T-helper 1 cell (primary cell): Measurements from ENCODE around the gene VSTM4.
A peak's percentile ranks its signal among the peaks of the same experiment; 100 is the strongest.

Experiments used
- DNase-seq, 5 donors: peaks; one replicate each; pipeline ENCODE4 v3.0.0-alpha.2; 2012 to 2020
- total RNA-seq, 4 donors: gene quantifications; one replicate each; lab custom pipeline; 2026; lab: John Stamatoyannopoulos, UW

VSTM4 gene, protein sequence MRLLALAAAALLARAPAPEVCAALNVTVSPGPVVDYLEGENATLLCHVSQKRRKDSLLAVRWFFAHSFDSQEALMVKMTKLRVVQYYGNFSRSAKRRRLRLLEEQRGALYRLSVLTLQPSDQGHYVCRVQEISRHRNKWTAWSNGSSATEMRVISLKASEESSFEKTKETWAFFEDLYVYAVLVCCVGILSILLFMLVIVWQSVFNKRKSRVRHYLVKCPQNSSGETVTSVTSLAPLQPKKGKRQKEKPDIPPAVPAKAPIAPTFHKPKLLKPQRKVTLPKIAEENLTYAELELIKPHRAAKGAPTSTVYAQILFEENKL
- total RNA-seq = 0 to 0.54 (median 0.12) reads per million in 4 donors

DNA sequence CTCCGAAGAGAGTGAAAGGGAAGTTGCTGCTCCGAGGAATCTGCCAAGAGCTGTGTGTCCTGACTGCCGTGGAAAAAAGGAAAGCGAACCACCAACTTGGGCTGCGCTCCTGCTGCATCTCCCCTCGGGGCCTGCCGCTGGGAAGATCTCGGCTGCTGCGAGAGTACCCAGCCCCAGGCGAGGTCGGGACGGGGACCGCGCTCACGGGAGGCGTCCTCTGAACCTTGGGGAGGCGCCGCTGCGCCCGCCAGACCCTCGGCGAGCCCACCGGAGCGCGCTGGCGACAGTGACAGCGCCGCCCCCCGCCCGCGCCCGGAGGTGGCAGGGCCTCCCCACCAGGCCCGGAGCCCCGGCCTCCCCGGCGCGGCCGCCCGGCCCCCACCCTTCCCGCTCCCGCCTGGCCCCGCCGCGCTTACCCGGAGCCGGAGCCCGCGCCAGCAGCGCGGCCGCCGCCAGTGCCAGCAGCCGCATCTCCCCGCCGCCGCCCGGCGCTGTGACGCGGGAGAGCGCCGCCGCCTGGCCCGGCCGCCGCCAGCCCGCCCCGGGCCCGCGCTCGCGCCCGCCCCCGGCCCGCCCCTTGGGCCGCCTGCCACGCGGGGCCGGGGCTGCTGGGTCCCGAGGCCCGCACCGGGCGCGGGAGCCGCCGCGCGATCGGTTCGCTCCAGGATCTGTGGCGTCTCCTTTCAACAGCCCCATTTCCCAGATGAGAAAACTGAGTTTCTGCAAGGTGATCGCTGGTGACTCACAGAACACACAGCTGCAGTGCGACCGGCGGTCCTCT, at the start of gene VSTM4:
Gene VSTM4, minus strand, starts transcription at position 508 of the 781 bp plus-strand sequence. Its CDS starts 37 bp downstream, at position 471.
- no peak for DNase-seq

DNA sequence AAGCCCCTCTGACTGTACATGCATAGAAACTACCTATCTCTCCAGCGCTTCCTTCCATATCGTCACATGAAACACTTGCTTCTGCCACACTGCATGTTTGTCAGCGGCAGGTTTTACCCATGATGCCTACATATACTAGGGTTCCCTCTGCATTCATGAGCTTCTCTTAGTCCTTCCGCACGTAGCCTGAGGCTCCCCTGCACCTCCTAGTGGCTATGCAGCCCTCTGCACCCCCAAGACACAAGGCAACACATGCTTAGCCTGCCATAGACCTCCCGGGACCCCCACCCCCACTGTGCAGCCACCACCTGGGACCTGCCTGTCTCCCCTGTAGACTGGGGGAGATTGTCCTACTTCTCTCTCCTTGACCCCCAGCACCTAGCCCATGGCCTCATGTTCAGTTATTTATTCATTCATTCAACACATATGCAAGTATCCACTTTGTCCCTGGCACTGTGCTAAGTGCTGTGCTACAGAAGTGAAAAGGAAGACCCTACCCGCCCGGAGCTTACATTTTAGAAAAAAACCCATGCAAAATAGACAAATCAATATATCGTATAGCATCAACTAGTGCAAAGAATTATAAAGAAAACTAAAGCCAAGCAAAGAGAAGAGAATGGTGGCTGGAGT, 49.4 kb upstream of the VSTM4 start:
- peak in 1 of 5 donors; percentile 60 for DNase-seq

DNA sequence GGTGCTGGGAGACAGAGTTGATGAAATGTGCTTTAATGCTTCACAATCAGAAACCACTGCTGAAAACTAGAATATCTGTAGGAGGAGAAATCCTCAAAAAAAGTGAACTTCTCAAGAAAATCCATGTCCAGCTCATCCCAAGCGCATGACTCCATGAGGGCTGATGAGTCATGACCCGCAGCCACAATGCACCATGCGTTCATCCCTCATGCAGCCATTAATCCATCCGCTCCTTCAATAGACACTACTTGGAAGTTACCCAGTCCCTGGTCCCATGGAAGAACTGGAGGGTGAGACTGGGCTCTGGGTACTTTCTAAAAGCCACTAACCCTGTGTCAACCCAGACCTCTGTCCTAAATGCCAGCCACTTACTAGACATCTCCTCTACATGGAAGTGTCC, 48.4 kb upstream of the VSTM4 start:
- DNase-seq = no peak

DNA sequence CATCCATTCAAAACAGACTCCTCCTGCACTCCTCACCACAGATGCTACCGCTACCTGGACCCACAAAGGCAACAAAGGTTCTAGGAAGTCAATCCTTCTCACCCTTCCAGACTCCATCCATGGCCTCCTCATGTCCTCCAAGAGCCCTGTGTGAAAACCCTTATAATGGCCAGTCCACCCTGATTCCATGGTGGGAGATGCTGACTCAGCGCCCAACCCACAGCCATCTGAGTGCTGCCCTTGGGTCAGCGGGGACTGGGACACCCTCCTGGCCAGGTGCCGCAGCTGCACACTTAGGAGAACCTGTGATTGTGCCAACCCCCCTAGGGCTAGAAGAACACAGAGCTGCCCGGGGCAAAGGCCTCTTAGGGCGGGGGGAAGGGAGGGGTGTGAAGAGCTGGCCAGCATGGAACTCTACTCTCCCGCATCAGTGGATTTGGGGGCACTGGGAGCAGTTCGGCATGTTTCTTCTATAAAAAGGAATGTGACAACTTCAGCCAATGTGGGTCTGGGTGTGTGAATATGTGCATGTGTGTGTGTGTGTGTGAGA, 47.5 kb upstream of the VSTM4 start:
- no peak for DNase-seq

DNA sequence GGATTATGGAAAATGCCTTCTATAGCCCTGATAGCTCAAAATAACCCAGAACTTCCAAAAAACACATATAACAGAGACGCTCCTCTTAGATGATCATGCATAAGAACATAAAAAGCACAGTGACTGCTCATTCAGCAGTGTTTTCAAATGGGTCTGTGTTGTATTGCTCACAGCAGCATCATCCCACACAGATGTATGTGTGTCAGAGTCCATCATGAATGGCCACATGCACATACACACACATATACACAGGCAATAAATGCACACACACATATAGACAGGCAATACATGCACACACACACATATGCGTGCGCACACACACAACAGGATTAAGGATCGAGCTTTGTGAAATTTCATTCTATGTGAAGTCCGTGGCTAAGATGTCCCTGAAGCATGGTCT, 46.7 kb upstream of the VSTM4 start:
- no peak for DNase-seq

DNA sequence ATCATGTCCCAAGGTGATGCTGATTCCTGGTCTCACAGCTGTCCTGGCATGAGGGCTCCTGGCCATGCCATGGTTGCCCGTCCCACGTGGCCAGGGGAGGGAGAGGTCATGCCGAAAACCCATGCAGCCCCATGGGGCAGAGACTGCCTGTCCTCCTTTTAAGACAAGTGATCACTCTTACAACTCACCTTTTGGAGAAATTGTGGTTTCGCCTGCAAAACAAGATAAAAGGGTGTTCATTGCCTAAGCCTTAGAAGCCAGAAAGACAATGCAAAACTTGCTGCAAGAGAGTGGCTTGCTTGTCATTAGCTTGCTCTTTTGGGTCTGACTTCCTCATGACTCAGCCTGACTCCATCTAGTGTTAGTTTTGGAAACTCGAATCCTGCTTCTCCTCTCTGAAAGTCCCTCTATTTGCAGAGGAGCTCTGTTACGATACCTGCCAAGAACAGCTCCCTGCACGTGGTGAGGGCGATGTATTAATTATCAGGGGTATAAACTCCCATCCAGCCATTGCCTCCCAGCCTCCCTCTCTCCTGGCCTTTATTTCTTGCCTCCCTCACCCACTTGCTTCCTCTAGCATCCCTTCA, 46.2 kb upstream of the VSTM4 start:
- no peak for DNase-seq

DNA sequence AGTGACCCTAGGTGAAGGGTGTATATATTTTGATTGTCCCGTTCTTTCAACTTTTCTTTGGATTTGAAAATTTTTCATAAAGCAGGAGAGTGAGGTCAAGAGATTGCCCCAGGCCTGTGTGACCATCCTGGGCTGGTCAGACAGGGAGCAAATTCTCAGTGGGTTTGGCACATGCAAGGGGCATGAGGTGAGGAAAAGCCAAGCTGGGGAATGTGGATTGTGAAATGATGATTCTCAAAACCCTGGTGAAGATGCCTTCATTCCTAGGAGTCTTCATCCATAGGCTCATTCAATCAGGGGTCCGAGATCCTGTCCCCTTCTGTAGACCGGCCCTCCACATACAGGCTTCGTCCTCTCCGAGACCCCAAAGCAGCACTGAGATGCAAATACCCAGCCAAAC, 45.5 kb upstream of the VSTM4 start:
- no peak for DNase-seq

DNA sequence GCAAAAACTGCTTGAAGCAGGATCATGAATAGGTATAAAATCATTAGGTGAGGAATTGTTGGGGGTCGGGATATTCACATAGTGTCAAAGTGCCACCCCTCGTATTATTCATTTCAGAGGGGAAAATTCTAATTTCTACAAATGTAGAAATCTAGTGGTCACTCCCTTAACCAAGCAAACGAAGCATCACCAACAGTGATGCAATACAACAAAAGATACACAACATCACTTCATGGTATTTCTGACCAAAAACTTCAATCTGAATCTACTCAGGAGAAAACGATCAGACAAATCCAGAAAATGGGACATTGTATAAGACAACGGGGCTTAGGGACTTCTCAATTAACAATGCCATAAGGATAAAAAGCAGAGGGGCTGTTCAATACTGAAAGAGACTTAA, 44.8 kb upstream of the VSTM4 start:
- DNase-seq = no peak

DNA sequence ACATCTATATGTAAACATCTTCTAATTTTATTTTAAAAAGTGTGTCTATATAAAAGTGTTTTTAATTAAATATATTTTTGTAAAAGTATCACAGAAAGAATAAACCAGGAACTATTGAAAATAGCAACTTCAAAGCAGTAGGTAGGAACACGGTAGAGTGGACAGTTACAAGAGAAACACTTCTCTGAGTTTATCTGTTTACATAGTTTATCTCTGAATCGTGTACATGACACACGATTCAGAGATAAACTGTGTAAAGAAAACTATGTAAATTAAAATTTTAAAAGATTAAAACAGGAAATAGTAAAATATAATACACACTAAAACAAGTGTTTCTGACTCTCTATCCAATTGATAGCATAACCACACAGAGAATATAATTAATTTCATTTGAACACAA, 43.6 kb upstream of the VSTM4 start:
- no peak for DNase-seq

DNA sequence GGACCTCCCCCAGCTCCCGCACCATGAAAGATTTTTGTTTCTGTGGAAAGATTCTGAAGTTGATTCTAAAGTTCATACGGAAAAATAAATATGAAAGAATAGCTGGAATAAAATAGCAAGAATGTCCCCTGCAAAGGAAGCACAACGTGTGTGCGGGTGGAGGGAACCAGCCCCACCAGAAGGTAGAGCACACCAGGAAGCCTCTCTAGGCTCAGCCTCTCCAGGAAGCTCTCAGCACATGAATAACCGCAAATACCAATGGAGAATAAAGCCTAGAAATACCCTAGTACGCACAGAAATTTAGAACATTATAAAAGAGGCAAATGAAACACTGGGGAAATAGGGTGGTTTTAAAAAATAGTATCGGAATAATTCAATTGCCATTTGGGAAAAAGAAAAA, 43.1 kb upstream of the VSTM4 start:
- no peak for DNase-seq

DNA sequence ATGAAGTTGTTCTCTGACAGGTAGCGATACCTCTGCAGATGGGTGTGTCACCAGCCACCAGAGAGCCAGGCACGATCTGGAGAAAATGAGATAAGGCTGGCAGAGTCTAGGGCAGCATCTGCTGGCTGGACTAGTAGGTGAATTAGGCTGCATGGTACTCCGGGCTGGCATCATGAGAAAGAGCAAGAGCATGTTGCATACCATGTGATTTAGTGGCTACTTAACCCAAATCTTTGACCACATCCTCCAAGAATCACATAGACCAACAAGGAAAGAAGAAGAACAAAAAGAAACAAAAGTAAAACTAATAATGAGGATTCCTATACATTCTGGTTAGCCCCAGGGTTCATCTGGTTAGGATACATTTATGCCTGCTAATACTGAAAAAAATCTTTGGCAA, 41.9 kb upstream of the VSTM4 start:
- DNase-seq = no peak

DNA sequence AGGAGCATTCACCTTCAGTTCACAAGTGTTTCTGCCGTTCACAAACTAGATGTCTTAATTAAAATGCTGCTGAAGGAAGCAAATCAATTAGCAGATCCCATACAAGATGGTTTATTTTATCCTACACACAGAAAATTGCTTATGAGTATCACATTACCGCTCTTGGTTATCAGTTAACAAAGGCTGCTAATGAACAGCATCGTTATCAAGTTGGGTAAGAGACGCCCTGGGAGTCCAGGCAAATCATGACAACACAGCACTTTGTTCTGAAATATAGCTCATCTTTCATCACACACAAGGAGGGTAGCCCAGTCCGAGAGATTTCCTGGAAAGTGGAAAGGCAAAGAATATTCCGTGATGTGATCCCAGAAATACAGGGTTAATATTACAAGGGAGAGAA, 39.3 kb upstream of the VSTM4 start:
- no peak for DNase-seq

DNA sequence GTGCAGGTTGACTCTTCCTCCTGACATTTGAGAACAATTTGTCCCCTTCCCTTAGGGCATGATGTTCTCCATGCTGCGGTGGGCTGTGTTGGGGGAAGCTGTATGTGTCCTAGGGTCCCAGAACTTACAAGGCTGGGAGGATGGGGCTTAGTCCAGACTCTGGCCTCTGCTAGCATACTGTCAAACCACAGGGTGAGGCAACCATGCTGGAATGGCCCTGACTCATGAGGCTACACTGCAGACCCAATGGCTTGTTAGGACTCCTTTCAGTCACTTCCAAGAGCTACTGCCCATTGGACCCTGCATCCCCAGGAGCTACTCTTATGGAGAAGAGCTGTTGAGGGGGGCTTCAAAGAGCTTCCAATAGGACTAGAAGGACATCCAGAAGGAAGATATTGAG, 38.6 kb upstream of the VSTM4 start:
- DNase-seq = no peak

DNA sequence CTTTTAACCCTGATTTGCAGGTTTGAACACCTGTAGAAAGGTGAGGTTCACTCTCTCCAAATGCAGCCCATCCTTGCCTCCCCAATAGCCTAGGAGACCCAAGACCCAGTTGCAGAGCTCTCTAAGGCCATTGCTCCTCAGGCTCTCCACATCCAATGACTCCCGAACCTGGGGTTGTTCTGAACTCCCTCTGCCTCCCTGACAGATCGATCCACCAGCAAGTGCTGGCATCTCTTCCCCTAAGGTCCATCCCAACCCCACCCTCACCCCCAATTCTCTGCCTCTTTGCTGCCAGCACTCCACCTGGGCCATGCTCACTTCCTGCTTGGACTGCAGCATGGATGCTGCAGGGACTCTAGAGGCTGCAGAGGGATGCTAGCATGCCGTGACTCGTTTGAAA, 37.8 kb upstream of the VSTM4 start:
- no peak for DNase-seq

DNA sequence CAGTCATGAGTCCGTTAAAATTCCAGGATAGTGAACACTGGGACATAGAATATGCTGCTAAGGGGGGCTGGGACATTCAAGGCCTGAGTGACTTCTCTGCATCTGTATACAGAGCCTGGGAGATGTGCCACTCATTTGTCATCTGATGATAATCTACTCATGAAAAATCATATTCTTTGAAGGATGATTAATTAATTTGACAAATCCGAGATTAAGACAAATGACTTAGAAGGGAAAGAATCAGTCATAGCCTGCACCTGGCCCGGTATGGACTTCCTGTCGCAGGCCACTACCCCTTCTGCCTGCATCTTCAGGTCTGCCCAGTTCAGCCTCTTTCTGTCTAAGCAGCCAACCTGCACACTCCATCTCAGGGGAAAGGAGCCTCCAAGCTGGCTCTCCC, 37.3 kb upstream of the VSTM4 start:
- DNase-seq = no peak

DNA sequence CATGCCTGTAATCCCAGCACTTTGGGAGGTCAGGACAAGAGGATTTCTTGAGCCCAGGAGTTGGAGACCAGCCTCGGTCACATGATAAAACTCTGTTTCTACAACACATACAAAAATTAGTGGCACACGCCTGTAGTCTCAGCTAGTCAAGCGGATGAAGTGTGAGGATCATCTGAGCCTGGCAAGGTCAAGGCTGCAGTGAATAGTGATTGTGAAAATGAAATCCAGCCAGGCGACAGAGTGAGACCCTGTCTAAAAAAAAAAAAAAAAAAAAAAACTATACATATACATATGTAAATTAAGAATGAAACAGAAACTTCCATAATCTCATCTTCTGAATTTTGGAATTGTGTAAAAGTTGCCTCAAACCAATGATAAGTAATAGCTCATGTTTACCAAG, 36.7 kb upstream of the VSTM4 start:
- no peak for DNase-seq

DNA sequence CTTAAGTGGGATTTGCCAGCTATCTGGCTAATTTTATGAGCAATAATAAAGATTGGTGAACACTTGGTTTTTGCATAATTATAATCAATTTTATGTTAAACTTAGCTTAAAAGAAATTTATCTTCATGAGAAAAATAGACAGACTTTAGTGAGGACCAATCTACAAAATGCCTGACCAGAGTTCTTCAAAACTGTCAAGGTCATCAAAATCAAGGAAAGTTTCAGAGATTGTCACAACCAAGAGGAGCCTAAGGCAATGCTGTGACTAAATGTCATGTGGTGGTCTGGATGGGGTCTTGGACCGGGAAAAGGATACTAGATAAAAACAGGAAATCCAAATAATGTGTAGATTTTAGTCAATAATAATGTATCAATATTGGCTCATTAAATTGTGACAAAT, 36.2 kb upstream of the VSTM4 start:
- no peak for DNase-seq

DNA sequence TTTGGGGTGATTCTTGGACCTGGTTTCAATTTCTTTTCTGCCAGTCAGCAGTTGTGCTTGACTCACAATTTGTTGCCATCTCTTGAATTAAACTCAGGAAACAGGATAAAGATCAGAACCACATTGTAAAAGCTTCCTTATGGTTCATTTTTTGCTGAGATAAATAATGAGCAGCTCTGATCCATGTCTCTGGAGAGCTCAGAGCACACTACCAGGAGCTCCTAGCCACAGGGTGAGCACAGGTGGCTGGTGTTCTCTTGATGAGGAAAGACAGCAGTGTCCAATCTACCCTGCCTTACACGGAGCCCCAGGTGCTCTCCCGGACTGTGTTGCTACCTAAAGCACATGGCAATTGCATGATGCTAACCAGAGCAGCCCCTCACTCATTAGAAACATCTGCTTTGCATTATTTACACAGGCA, 35.7 kb upstream of the VSTM4 start:
- DNase-seq = no peak

DNA sequence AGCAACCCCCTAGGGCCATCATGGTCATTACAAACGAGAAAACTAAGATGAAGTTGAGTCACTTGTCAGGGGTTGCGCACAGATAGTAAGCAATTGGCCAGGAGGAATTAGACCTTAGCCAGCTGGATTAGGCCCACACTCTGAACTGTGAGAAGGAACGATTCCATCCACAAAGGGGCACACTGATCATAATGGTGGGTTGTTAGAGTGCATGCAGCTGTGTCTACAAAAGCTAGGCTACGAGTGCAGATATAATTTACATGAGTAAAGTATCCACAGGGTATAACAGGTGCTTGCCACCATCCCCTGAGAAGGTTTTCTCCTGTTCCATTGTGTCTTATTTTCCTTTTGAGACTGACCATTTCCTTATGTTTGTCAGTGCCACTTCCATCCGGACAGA, 35.1 kb upstream of the VSTM4 start:
- no peak for DNase-seq

DNA sequence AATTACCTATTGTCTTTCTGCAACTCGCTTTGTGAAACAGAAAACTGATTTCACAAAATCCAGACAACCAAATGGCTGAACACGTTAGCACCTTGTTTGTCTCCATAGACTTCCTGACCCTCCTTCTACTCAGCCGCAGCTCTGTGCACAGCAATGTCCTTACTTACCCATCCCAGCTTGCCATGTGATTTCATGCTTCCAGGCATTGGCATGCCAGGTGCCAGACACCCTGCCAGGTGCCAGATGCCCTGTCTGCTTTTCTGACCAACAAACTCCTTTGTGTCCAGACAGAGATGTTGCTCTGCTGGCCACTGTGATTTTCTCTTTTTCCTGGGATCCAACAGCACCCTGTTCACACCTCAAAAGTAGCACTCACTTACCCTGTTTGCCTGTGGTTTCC, 34.6 kb upstream of the VSTM4 start:
- DNase-seq = no peak

DNA sequence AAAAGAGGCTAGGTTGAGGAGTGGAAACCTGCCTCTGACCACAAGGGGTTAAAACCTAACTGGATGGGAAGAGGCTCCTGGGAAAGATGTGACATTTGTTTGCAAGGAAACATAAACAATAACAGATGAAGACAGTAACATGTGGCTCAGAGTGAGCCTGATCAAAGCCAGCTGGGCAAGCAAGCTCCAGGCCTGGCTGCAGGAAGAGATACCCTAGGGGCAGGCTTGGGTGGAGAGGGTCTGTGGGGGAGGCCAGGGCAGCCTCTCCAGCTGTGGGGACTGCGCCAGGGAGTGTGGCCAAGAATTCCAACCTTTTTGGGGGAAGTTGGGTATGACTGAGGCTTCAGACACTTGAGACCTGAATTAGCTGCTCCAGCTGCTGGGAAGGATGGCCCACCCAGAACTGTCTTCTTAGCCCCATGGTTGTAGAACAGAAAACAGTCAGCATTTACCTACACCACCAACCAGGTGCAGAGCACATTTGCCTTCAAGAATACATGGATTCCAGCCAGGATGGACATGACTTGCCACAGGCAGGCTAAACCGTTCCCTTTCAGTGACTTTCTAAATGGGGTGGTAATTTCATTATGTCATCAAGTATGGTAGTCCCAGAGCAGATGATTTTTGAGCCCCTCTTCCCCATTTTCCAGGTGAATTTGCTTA, 28.9 kb upstream of the VSTM4 start:
- DNase-seq = no peak

DNA sequence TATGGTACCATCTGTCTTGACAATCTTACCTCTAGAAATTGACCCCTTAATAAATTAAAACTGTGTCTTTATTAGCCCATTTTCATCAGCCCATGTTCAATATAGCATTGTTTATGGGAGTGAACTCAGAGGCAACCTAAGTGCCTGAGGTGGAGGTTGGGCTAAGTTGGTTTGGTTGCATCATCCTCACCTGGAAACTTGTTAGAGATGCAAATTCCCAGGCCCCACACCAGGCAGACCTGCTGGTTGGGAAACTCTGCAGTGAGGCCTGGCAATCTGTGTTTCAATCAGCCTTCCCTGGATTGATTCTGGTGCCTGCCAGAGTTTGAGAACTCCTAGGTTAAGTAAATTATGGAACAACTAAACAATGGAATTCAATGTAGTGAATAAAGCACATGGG, 27.9 kb upstream of the VSTM4 start:
- no peak for DNase-seq
